Glomerular endothelial cell (primary cell): ENCODE measurements around the gene FGF7. TPM values are rescaled to one million over a fixed set of nuclear protein-coding genes. Genes with fewer than 3 reads are reported as not detected.
"Not testable (repeated sequence)": the region's sequence is repeated elsewhere in the genome, so short reads cannot be mapped to it uniquely, and the experiment has no call there.

Source experiments
- DNase-seq: peaks from one replicate; pipeline ENCODE4 v3.0.0-alpha.2; 2011; ENCODE audit warnings: low read depth, low spot score; ENCODE audit errors: extremely low read depth
- total RNA-seq: library from RNA; depleted of rRNA; stranded (reverse); fragments of >200 nt; gene quantifications from 2 replicates; pipeline ENCODE4 v1.2.3, GENCODE V29; 2015

FGF7 gene
- total RNA-seq, 1 donor from 2014 or later = 0.64 TPM

DNA sequence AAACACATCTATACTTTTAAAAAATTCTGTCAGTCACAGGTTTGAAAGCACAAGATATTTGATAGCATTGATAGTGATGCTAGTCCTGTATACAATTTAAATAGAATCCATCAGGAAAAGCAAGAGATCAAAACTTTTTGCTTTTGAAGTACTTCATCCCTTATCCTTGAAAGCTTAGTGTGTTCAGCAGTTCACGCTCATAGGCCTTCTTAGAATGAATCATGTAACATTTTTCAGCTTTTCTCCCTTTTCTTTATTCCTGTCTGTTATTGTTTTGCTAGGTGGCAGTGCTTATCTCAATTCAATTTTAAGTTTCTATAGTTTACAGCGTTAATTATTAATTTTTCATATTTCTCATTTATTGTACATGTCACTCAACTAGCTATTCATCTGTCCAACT is 69.1 kb downstream of the FGF7 start:
- DNase-seq = no peak

DNA sequence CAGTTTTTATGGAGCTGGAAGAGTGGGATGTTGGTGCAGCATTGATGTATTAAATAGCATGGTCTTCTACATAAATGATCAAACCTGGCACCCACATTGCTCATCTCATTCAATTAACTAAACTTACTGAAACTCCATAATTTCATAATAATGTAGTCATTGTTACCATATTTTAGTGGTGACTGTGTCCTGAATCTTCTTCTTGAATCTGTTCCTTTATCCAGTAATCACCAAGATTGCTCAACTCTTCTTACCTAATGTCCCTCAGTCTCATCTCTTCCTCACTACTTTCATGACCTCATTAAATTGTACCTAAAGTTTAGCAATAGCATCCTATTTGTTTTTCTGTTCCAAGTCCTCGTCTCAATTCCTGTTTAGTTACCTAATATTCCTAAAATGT is 69.8 kb downstream of the FGF7 start:
- DNase-seq = no peak

GRCh38 chr15:49494842-49495241 is 71.8 kb downstream of the FGF7 start:
- DNase-seq = no peak

DNA sequence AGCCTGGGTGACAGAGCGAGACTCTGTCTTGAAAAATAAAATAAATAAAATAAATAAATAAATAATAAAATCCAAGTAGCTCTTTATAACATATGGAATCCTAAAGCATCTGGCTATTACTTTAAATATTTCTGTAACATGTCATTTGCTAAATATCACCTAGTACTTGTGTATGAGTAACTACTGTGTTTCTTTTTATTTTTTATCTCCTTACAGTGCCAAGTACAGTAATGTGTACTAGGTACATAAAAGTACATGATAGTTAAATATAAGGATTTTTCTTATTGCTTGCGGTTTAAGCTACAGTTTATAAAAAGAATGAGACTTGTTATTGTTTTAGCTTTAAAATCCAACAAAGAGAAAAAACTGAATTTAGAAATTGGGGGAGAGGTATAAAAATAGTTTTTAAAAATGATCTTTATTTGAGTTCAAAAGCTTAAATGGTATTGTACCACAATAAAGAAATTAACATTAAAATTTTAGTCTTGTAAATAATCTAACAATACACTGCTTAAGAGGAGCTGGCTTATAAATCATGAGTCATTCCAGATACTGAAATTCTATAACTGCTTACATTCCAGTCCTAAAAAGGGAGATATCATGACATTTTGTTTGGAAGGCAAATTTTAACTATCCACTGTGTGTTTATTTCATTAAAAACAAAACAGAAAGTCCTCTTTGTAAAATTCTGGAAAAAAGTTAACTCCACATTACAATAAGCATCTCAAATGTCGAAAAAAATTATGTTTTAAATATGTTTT is 73.1 kb downstream of the FGF7 start:
- DNase-seq = no peak

DNA sequence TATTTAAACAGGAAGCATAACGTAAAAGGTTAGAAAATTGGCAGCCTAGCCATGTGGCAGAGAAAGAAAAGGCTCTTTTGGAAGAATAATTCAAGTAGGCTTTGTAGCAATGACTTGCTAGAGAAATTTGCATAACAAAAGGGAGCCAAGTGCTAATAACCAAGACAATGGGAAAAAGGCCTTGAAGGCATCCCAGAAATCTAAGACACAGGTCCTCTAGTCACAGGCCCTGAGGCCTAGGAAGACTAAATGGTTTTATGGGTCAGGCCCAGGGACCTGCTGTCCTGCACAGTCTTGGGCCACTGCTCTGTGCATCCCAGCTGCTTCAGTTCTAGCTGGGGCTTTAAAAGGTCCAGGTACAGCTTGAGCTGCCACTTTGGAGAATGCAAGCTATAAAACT is 78.5 kb downstream of the FGF7 start:
- DNase-seq = no peak

- no peak for DNase-seq
These were observed 83.3 kb downstream of the FGF7 start for GRCh38 chr15:49506341-49506740.

DNA sequence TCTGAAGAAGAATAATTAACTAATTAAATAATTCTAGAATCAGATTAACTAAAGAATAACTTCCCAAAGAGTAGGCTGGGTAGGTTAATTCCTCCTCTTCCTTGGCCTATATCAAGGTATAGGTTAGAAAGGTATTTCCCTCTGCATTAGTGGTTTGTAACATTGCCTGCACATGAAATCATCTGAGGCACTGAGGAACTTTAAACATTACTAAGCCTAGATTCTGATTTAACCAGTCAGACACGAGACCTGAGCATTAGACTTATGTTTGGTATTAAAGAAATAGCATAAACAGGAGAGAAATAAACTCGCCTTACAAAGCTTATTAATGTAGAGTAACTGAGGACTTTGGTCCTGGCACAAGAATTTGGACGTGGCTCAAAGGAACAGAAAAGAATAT is 84.2 kb downstream of the FGF7 start:
- no peak for DNase-seq

- DNase-seq = not testable (repeated sequence)
These were observed 89.7 kb downstream of the FGF7 start for GRCh38 chr15:49512739-49513138.

DNA sequence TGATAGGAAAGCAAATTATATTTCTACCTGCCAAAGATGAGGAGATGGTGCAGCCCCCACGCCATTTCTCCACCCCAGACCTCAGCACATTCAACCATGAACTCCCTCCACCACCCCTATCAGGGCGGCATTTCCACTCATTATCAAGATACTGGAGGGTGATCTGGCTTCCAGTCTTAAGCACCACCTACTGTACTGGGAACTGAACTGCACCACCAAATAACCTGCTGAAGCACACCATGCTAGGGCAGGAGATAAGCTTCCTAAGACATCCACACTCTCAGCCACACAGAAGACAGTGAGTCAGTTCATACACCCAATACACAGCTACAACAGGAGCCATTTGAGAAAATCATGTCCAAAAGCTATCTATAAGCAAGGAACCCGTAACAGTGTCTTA is 98.8 kb downstream of the FGF7 start:
- no peak for DNase-seq

GRCh38 chr15:49528289-49528688 is 105.2 kb downstream of the FGF7 start:
- DNase-seq = no peak

DNA sequence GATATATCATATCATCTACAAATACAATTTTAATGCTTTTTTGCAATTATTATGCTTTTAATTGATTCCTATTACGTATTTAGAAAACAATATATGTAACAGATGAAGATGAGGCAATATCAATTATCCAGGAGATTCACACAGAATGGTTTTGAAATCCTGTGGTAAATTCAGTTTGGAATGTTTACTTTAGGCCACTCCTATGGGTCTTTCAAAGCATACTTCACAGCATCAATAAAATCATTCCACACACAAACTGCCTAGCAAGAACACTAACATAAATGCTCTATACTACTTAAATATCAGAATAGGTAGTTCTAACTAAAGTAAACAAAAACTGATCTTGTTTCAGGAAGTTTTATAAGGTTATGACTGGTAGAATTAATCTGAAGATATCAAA is 107.0 kb downstream of the FGF7 start:
- DNase-seq = no peak

Other genes starting within 250 kb of the FGF7 start
- gene FAM227B, start 197.6 kb downstream of the FGF7 start, total RNA-seq = 4.7 and 5.2 TPM in 2 replicates
- gene DTWD1, start 197.8 kb downstream of the FGF7 start, total RNA-seq = 8.6 and 12.6 TPM in 2 replicates